ENCODE results near the gene LATS1. TPM values are rescaled to one million over a fixed set of nuclear protein-coding genes. Genes with fewer than 3 reads are reported as not detected.

Gene LATS1
- total RNA-seq, 1 experiment from 2014 or later: 25.1 TPM

DNA sequence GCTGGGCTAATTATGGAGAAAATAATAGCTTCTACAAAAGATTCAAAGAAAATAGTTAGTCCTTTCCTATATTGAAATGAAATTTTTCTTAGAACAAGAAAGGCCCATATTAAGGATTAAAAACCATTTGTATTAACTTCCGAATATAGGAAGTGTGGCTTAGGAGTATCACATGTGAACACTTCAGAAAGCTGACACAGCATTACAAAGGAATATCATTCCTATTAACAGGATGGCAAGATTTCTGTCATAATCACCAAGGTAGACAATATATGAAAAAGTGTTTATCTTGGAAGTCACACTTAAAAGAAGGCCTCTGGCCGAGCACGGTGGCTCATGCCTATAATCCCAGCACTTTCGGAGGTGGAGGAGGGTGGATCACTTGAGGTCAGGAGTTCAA is 5.4 kb upstream of the LATS1 start:
- Histone ChIP-seq H2AK5ac (ENCODE audit: insufficient read length, low read length) (no peak overlapping the region), H3K4ac (ENCODE audit: low read depth, low read length) (no peak overlapping the region), H2BK20ac (ENCODE audit: low read depth, low read length, poor library complexity, severe bottlenecking) (no peak overlapping the region), H3K4me2 (ENCODE audit: insufficient read depth, insufficient read length, low read length) (no peak overlapping the region), H4K20me1 (ENCODE audit: control insufficient read depth, insufficient read depth, insufficient read length) (no peaks in the 10 kb centered on the region), H3K79me1 (ENCODE audit: insufficient read depth, low read depth, low read length, poor library complexity, severe bottlenecking) (no peaks in the 10 kb centered on the region), H3K27ac (ENCODE audit: insufficient read length, low read depth, low read length) (no peak overlapping the region), H4K5ac (ENCODE audit: insufficient read length, low read depth, low read length) (no peak overlapping the region), H2BK12ac (ENCODE audit: insufficient read length, low read depth, low read length) (no peak overlapping the region), H3K23ac (ENCODE audit: insufficient read length, low read depth, low read length) (no peak overlapping the region), H2BK120ac (ENCODE audit: low read depth, low read length, poor library complexity, severe bottlenecking) (no peak overlapping the region), H3K79me2 (ENCODE audit: insufficient read depth, low read length) (no peaks in the 10 kb centered on the region; the same call in 1 of the 2 replicates), H3K18ac (ENCODE audit: insufficient read length, low read depth, low read length) (no peak overlapping the region), H3K4me1 (ENCODE audit: insufficient read depth, low read length) (no peaks in the 10 kb centered on the region), H2BK15ac (ENCODE audit: low read depth, low read length) (no peak overlapping the region), H3K9ac (ENCODE audit: extremely low read depth, insufficient read length, low read length) (no peak overlapping the region), H3T11ph (ENCODE audit: low read length) (no peak overlapping the region), H4K91ac (ENCODE audit: insufficient read length, low read depth, low read length) (no peak overlapping the region), H3K9me3 (ENCODE audit: control insufficient read depth, low read depth, low read length) (no peaks in the 10 kb centered on the region), H4K8ac (replicated peaks; ENCODE audit: insufficient read length, low read depth, low read length) (no peak overlapping the region), H3K56ac (ENCODE audit: insufficient read length, low read depth, low read length) (no peak overlapping the region), H3K23me2 (ENCODE audit: insufficient read length, low read depth, low read length, poor library complexity, severe bottlenecking) (peaks cover 3% of the 10 kb centered on the region), H3K27me3 (ENCODE audit: insufficient read depth, low read length) (no peaks in the 10 kb centered on the region), H2BK5ac (ENCODE audit: insufficient read length, low read length) (no peak overlapping the region), H2AFZ (ENCODE audit: low read length) (no peak overlapping the region), H3K14ac (ENCODE audit: insufficient read depth, low read length) (no peak overlapping the region)
- H3K4me3 Mint-ChIP-seq: no peak overlapping the region
- no peaks in the 10 kb centered on the region; a peak in 1 of 5 replicates for H3K9me3 Mint-ChIP-seq
- no peaks in the 10 kb centered on the region for H3K27me3 Mint-ChIP-seq (ENCODE audit: low read depth)
- TF ChIP-seq, protein P1, sequence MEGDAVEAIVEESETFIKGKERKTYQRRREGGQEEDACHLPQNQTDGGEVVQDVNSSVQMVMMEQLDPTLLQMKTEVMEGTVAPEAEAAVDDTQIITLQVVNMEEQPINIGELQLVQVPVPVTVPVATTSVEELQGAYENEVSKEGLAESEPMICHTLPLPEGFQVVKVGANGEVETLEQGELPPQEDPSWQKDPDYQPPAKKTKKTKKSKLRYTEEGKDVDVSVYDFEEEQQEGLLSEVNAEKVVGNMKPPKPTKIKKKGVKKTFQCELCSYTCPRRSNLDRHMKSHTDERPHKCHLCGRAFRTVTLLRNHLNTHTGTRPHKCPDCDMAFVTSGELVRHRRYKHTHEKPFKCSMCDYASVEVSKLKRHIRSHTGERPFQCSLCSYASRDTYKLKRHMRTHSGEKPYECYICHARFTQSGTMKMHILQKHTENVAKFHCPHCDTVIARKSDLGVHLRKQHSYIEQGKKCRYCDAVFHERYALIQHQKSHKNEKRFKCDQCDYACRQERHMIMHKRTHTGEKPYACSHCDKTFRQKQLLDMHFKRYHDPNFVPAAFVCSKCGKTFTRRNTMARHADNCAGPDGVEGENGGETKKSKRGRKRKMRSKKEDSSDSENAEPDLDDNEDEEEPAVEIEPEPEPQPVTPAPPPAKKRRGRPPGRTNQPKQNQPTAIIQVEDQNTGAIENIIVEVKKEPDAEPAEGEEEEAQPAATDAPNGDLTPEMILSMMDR (conservative IDR thresholded peaks at IDR 0.05): no peak
- H3K4me1 Mint-ChIP-seq: peaks cover 3% of the 10 kb centered on the region in 2 experiments; a peak in 3 of 4 replicates
- no CpG with 5 or more reads among the region's 4 CpGs for WGBS (ENCODE audit: extremely low coverage, insufficient read length, low lambda C conversion rate)
- no peak overlapping the region for H3K27ac Mint-ChIP-seq
- peaks cover 3 to 36% (median 24%) of the 10 kb centered on the region in 3 experiments; a peak in 6 of 7 replicates for H3K36me3 Mint-ChIP-seq (ENCODE audit: insufficient read depth in 1 of 3, low read depth in 3 of 3)
- DNase-seq: no peak
